Esophagus squamous epithelium (tissue), 4 donors: ENCODE results near the gene ERCC5.

Experiments used
- CTCF ChIP-seq, 6 experiments: fragments of 450-650 bp in 4 of 6; fragments of 200-600 bp in 2 of 6; sonication (generic) in 2 of 6; IDR thresholded peaks; one replicate each; pipeline ENCODE4 v1.5.1; 2016 to 2019; ENCODE audit warnings: antibody characterized with exemption in 6 of 6, mild to moderate bottlenecking in 4 of 6, moderate library complexity in 4 of 6
- POLR2A ChIP-seq, 4 donors: fragments of 450-650 bp; IDR thresholded peaks; one replicate each; pipeline ENCODE4 v1.6.1; 2017; ENCODE audit warnings: antibody characterized with exemption in 4 of 4, mild to moderate bottlenecking in 4 of 4, moderate library complexity in 3 of 4

- no peak for TF ChIP-seq CTCF (IDR thresholded peaks at IDR 0.05)
- TF ChIP-seq POLR2A (IDR thresholded peaks at IDR 0.05) = no peak
These were observed 29.4 kb downstream of the ERCC5 start for GRCh38 chr13:102875256-102875655.
